ENCODE data around the gene TRIM38. TPM values are rescaled to one million over a fixed set of nuclear protein-coding genes. Genes with fewer than 3 reads are reported as not detected.

The TRIM38 gene
- total RNA-seq, 1 experiment from 2014 or later = 5.4 TPM

DNA sequence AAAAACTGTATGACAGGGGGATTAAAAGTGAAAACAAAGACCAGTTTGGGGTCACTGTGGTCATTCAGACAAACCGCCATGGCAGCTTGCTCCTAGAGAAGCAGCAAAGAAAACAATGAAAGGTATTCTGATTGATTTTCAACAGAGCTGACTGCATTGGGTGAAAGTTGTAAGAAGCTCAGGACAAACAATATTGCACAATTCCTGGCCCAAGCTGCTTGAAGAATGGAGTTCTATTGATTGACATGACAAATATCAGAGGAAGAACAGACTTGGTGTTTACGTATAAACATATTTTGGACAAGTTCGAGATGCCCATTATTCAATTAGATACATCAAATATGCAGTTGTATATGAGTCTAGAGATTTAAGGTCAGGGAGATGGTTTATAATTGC lies 62.0 kb downstream of the TRIM38 start:
- ChIA-PET POLR2A (interaction anchor here (0.6 to 20.2 kb wide), 22 partner anchors 8 to 1869 kb away, joined by 3 to 1354 read pairs (median 37); a partner anchor contains a TSS), CTCF (interaction anchor here (0.7 to 5.8 kb wide), 8 partner anchors 8 to 1842 kb away, joined by 3 to 70 read pairs (median 3); a partner anchor contains a TSS)
- intact Hi-C loops (cut with micrococcal nuclease) = no loop called here
- Mint-ChIP-seq H3K4me1 (ENCODE audit: insufficient read depth, unreplicated experiment) (peaks cover 15% of the 10 kb centered on the region), H3K27me3 (ENCODE audit: insufficient read depth, unreplicated experiment) (no peaks in the 10 kb centered on the region), H3K9me3 (ENCODE audit: unreplicated experiment) (no peaks in the 10 kb centered on the region), H3K27ac (ENCODE audit: low read depth, unreplicated experiment) (no peak overlapping the region), H3K36me3 (ENCODE audit: insufficient read depth, unreplicated experiment) (peaks cover 31% of the 10 kb centered on the region), H3K4me3 (ENCODE audit: unreplicated experiment) (no peak overlapping the region)
- no TSS peak for BruUV-seq (replicated peaks)
- TF ChIP-seq, protein P1, sequence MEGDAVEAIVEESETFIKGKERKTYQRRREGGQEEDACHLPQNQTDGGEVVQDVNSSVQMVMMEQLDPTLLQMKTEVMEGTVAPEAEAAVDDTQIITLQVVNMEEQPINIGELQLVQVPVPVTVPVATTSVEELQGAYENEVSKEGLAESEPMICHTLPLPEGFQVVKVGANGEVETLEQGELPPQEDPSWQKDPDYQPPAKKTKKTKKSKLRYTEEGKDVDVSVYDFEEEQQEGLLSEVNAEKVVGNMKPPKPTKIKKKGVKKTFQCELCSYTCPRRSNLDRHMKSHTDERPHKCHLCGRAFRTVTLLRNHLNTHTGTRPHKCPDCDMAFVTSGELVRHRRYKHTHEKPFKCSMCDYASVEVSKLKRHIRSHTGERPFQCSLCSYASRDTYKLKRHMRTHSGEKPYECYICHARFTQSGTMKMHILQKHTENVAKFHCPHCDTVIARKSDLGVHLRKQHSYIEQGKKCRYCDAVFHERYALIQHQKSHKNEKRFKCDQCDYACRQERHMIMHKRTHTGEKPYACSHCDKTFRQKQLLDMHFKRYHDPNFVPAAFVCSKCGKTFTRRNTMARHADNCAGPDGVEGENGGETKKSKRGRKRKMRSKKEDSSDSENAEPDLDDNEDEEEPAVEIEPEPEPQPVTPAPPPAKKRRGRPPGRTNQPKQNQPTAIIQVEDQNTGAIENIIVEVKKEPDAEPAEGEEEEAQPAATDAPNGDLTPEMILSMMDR (IDR thresholded peaks at IDR 0.05; ENCODE audit: unreplicated experiment) = no peak
- DNase-seq (ENCODE audit: unreplicated experiment) = no peak

DNA sequence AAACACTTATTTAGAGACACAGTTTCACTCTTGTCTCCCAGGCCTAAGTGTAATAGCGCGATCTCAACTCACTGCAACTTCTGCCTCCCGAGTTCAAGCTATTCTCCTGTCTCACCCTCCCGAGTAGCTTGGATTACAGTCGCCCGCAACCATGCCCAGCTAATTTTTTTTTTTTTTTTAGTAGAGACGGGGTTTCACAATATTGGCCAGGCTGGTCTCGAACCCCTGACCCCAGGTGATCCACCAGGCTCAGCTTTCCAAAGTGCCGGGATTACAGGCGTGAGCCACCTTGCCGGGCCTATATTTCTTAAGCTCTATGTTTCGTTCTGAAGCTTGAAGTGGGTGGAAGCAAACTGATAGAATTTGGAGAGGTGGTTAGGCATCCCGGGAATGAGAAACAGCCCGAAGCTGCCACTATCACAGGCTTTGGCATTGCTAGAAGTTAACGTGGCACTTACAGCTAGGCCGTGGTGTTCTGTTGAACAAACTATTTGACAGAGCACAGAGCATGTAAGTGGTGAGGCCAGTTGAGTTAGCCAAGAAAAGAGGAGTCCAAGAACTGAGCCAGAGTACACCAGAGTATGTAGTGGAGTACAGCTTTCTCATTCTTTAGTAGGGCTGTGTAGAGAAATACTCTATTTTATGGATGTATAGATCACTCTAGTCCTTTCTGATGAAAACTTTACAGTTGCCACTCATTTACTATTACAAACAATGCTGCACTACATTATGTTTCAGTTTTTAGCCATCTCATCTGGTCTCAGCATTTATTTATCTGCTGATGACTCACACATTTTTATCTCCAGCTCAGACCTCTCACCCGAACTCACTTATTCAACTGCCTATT lies 62.7 kb downstream of the TRIM38 start:
- POLR2A ChIA-PET = interaction anchor here (0.6 to 20.2 kb wide), 48 partner anchors 7 to 1870 kb away, joined by 3 to 1354 read pairs (median 12); partner anchors contain the start of genes HFE and TRIM38
- Mint-ChIP-seq H3K27me3 (ENCODE audit: insufficient read depth, unreplicated experiment) (no peaks in the 10 kb centered on the region), H3K4me1 (ENCODE audit: insufficient read depth, unreplicated experiment) (peaks cover 15% of the 10 kb centered on the region), H3K27ac (ENCODE audit: low read depth, unreplicated experiment) (peak overlapping the region; percentile 84), H3K36me3 (ENCODE audit: insufficient read depth, unreplicated experiment) (peaks cover 28% of the 10 kb centered on the region), H3K9me3 (ENCODE audit: unreplicated experiment) (no peaks in the 10 kb centered on the region), H3K4me3 (ENCODE audit: unreplicated experiment) (peak overlapping the region; percentile 83)
- DNase-seq (ENCODE audit: unreplicated experiment) = peak; percentile 62
- TF ChIP-seq, protein P1 (IDR thresholded peaks at IDR 0.05; ENCODE audit: unreplicated experiment) = no peak
- CTCF ChIA-PET = interaction anchor here (0.6 to 5.8 kb wide), 19 partner anchors 8 to 1841 kb away, joined by 3 to 70 read pairs (median 5); a partner anchor contains a TSS
- intact Hi-C loops (cut with micrococcal nuclease) = no loop called here
- BruUV-seq (replicated peaks) = no TSS peak

DNA sequence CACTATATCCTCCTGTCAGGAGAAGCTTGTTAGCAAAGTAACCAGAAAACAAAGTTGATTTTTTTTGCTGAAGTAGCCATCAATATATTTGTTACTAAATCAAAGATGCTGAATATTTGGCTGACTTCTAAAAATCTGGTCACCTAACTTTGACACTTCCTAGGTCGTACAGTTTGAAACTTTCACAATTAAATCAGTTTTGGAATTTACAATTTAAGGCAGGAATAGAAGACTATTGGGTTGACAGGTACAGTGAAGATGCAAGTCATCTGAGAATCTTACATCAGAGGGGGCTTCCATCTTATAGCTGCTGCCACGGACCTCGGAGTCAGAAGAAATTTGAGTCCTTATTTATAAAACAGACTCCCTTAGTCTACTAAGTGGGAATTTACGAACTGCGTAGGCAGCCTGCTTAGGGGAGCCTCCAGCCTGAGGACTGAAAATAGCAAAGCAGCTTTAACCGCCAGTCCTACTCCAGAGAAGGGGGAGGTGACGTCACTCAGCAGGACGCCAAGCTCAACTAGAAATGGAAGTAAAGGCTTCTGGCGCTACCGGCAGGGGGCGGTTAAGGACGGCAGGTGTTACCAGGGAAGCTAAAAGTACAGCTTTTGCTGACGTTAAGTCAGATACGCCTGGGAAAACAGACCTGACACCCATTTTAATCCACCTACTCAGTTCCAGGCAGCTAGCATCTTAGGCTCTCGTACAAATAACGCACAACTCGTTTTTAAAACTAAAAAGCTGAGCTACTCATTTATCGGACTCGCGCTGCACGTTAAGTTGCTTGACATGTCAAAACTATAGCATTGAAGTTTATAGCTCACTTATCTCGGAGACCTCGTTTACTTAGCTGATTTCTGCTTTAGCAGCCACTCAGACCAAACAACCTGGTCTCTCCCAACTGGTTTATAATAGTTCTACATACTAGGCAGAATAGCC lies 63.6 kb downstream of the TRIM38 start:
- ChIA-PET CTCF (interaction anchor here (0.6 to 5.8 kb wide), 27 partner anchors 10 to 1810 kb away, joined by 3 to 70 read pairs (median 4); a partner anchor contains a TSS), POLR2A (interaction anchor here (0.6 to 20.2 kb wide), 59 partner anchors 8 to 1869 kb away, joined by 3 to 1354 read pairs (median 6); partner anchors contain the start of genes HFE and TRIM38)
- Mint-ChIP-seq H3K27me3 (ENCODE audit: insufficient read depth, unreplicated experiment) (no peaks in the 10 kb centered on the region), H3K4me1 (ENCODE audit: insufficient read depth, unreplicated experiment) (peaks cover 17% of the 10 kb centered on the region), H3K27ac (ENCODE audit: low read depth, unreplicated experiment) (peak overlapping the region; percentile 84), H3K4me3 (ENCODE audit: unreplicated experiment) (peak overlapping the region; percentile 83), H3K36me3 (ENCODE audit: insufficient read depth, unreplicated experiment) (peaks cover 19% of the 10 kb centered on the region), H3K9me3 (ENCODE audit: unreplicated experiment) (no peaks in the 10 kb centered on the region)
- DNase-seq (ENCODE audit: unreplicated experiment) = peak; percentile 96
- TF ChIP-seq, protein P1 (IDR thresholded peaks at IDR 0.05; ENCODE audit: unreplicated experiment) = peak; percentile 81
- BruUV-seq (replicated peaks) = no TSS peak
- intact Hi-C loops (cut with micrococcal nuclease) = loop anchor here (1.0 kb wide), 1 partner anchor 29 kb away; no protein-coding TSS in a partner anchor
